HG03378 (cell line): ENCODE data around the gene EEIG1.

Experiments used
- ATAC-seq: cut with Tn5 transposase; IDR thresholded peaks from one replicate; pipeline ENCODE4 v1.9.1; 2021; ENCODE audit warnings: mild to moderate bottlenecking, moderate library complexity; ENCODE audit not compliant: unreplicated experiment

EEIG1 gene

DNA sequence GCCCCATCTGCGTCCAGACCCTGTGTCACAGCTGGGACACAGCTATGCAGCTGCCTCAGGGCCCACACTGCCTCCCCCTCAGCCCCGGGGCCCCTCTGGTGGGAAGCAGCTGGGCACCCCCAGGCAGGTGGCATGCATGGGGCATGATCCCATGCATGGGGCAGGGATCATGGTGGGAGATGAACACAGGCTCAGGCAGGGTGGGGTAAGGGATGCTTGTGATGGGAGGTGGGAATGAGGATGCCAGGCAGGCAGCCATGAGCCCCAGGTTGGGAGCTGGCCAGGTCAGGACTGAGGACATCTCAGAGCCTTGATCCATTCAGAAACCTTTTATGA is 19.7 kb downstream of the EEIG1 start:
- no peak for ATAC-seq

- ATAC-seq: no peak
These were observed 20.2 kb downstream of the EEIG1 start for GRCh38 chr9:127960410-127961154.

GRCh38 chr9:127959841-127960409 is 20.9 kb downstream of the EEIG1 start:
- ATAC-seq: no peak

DNA sequence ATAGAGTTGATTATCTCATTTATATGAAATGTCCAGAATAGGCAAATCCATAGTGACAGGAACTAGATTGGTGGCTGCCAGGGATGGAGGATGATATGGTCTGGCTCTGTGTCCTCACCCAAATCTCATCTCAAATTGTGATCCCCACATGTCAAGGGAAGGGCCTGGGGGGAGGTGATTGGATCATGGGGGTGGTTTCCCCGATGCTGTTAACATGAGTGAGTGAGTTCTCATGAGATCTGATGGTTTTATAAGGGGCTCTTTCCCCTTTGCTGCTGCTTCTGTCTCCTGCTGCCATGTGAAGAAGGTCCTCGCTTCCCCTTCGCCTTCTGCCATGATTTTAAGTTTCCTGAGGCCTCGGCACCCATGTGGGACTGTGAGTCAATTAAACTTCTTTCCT is 21.4 kb downstream of the EEIG1 start:
- no peak for ATAC-seq

- ATAC-seq: no peak
These were observed 22.1 kb downstream of the EEIG1 start for GRCh38 chr9:127958728-127959127.

- ATAC-seq: no peak
These were observed 25.3 kb downstream of the EEIG1 start for GRCh38 chr9:127955294-127956015.

DNA sequence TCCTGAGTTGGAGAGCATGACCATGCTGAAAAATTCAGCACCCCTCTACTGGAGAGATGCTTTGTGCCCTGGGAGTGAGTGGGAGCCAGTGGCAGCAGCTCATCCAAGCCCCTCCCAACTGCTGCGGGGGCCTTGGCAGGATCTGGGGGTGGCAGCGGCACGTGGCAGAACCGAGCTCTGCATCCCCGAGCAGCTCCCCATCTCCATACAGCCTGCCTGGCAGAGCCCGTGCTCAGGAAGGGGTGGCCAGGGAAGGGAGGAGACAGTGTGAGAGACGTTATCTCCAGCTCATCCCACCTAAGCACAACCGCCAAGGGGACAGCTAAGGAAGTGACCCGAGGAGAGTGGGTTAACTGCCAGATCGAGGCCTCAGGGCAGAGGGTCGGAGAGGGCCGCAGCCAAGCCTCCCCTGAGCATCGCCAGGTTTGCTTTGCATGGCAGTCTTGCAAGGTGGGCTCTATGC is 25.9 kb downstream of the EEIG1 start:
- ATAC-seq: no peak

GRCh38 chr9:127953768-127954505 is 26.9 kb downstream of the EEIG1 start:
- ATAC-seq: no peak

GRCh38 chr9:127953154-127953553 is 27.6 kb downstream of the EEIG1 start:
- ATAC-seq: no peak

DNA sequence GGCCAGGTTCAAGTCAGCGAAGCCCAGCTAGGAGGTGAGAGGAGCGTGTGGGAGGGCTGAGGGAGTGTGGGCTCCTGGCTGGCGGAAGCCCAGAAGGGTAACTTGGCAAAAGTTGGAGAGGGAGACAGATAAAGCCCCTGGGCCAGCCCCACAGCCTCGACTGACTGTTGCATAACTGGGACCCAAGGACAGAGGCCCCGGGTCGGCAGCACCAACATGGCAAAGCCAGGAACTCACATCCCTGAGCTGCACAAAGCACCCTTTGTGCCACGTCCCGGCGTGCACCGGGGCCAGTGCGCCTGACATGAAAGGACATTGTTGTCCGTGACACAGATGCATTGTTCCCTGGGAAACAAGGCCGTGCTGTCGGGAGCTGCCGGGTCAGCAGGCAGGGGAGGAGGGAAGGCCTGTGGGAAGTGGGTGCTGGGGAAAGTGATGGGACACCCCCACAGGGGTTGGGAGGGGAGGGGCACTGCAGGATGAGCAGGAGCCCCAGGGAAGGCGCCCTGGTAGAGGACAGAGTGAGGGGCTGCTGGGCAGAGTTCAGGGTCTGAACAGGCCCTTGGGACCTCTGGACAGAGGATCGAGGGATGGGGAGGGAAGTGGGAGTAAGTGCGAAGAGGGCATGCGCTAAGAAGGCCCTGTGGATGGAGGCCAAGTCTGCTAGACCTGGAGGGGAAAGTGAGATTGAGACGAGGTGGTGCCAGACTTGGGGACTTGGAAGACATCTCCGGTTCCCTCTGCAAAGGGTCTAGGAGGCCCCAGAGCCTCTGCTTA is 30.1 kb downstream of the EEIG1 start:
- no peak for ATAC-seq

DNA sequence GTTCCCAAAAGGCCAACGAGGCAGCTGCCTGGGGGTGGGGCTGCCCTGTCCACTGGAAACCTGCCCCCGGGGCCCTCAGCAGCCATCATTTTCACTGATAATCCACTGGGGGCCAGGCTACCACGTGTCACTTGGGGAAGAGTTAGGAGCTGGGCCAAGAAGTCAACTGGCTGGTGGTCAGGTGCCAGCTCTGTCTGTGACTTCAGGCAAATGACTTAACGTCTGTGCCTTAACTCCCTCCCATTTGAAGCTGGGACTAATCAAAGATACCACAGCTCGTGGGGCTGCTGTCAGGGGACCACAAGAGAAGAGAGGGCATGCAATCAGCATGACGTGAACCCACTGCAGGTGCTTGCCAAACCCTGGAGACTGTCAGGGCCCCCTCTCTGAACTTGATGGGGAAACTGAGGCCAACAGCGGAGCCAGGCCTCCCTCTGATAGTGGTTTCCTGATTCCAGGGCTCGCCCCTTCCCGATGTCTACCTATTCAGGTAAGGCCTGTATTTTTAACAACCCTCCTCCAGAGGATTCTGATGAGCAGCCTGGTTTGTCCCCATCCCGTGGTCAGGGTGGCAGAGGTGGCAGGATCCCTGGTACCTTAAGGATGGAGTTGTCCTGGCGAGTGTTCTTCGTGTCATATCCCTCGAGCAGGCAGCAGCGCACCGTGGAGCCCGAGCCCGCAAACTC is 30.8 kb downstream of the EEIG1 start:
- no peak for ATAC-seq

- ATAC-seq: no peak
These were observed 32.7 kb downstream of the EEIG1 start for GRCh38 chr9:127947841-127948710.

GRCh38 chr9:127946728-127947127 is 34.1 kb downstream of the EEIG1 start:
- no peak for ATAC-seq

- ATAC-seq: no peak
These were observed 34.8 kb downstream of the EEIG1 start for GRCh38 chr9:127945942-127946341.

DNA sequence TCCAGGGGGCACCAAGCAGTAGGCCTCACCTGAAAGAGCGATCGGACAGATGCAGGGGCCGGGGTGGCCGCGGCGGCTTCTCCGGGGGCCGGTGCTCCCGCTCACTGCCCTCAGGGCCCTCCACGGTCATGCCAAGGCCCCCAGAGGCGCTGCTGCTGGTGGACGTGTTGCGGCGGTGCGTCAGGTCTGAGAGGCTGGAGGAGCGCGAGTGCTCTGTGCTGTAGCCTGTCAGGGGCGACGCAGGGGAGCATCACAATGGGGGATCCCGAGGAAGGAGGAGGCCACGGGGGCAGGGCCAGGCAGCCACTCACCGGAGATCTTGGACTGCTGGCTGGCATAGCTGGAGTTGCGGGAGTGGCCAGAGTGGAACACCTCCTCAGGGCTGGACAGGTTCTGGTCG is 35.5 kb downstream of the EEIG1 start:
- no peak for ATAC-seq

DNA sequence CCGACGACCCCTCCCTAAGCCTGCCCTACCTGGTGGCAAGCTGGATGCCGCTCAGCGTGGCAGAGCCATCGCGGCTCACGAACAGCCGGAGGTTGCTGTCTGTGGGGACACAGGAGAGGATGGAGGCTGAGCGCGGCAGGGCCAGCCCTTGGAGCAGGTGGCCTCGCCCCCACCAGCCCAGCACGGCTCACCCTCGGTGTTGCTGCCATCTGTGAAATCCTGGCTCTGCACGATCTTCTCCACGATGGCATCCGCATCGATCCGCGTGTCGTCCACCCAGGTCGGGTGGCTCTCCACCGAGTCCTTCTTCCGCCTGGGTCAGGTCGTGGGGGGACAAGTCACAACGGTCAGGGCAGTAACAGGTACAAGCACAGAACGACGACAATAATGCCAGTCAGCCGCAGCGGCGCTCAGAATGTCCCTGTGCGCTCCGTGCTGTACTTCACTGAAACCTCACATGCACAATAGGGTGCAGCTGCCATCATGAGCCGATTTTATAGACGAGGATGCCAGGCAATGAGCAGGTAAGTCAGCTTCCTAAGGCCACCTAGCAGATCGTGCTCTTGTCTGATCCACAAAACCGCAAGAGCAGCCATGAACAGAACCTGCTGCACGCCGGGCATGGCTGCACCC is 36.1 kb downstream of the EEIG1 start:
- no peak for ATAC-seq

DNA sequence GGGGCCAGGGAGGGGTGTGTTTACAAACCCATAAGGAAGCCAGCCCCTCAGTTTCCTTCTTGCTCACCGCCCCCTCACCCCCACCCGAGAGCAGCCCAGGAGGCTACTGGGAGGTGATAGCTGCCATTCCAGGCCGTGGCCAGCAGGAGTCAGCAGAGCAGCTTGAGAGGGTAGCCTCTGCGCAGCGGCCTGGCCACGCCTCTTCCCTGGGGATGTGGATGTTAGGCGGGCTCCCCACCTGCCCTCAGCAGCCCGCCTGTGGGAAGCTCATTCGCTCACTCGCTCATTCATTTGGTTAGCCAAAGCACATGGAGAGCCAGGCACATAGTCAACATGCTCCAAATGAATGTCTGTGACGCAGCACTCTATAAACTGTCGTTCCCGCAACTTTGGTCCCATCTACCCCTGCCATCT is 37.1 kb downstream of the EEIG1 start:
- ATAC-seq: no peak

- no peak for ATAC-seq
These were observed 37.7 kb downstream of the EEIG1 start for GRCh38 chr9:127943011-127943662.
